Measurements from ENCODE around the gene PIK3IP1.

PIK3IP1 gene

DNA sequence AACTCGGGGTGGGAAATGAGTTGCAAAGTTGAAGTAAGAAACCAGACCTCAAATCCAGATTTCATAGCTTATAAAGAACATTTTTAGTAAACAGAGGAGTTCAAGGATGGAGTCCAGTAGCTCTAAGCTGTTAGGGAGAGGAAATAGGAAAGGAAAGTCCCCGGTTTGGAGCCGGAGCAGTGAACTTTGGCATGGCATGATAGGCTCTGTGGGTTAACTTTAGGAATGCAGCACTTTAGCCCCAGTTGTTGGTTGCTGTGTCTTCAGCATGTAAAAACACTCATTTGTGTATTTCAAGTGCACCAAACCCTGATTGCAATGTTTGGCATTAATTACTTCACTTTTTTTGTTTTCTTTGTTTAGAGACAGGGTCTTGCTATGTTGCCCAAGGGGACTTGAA lies 8.6 kb upstream of the PIK3IP1 start:
- no peak overlapping the region for H3K9ac ChIP-seq
- H3K4me2 ChIP-seq (ENCODE audit: low read length), result no peak overlapping the region
- TF ChIP-seq, protein P1, sequence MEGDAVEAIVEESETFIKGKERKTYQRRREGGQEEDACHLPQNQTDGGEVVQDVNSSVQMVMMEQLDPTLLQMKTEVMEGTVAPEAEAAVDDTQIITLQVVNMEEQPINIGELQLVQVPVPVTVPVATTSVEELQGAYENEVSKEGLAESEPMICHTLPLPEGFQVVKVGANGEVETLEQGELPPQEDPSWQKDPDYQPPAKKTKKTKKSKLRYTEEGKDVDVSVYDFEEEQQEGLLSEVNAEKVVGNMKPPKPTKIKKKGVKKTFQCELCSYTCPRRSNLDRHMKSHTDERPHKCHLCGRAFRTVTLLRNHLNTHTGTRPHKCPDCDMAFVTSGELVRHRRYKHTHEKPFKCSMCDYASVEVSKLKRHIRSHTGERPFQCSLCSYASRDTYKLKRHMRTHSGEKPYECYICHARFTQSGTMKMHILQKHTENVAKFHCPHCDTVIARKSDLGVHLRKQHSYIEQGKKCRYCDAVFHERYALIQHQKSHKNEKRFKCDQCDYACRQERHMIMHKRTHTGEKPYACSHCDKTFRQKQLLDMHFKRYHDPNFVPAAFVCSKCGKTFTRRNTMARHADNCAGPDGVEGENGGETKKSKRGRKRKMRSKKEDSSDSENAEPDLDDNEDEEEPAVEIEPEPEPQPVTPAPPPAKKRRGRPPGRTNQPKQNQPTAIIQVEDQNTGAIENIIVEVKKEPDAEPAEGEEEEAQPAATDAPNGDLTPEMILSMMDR (IDR thresholded peaks at IDR 0.05), result no peak
- no peaks in the 10 kb centered on the region for H3K9me3 ChIP-seq (ENCODE audit: control insufficient read depth, low read length)
- no peak overlapping the region for H2AFZ ChIP-seq
- no peak overlapping the region for H3K4me3 ChIP-seq (ENCODE audit: low read depth, low read length)
- no peaks in the 10 kb centered on the region for H3K36me3 ChIP-seq (ENCODE audit: control insufficient read depth, insufficient read depth, low read length)
- H3K4me1 ChIP-seq, result peaks cover 3% of the 10 kb centered on the region
- no peaks in the 10 kb centered on the region for H3K27me3 ChIP-seq (ENCODE audit: control insufficient read depth, insufficient read depth, low read length)
- no peak overlapping the region for H3K27ac ChIP-seq
- H3K79me2 ChIP-seq, result no peaks in the 10 kb centered on the region

DNA sequence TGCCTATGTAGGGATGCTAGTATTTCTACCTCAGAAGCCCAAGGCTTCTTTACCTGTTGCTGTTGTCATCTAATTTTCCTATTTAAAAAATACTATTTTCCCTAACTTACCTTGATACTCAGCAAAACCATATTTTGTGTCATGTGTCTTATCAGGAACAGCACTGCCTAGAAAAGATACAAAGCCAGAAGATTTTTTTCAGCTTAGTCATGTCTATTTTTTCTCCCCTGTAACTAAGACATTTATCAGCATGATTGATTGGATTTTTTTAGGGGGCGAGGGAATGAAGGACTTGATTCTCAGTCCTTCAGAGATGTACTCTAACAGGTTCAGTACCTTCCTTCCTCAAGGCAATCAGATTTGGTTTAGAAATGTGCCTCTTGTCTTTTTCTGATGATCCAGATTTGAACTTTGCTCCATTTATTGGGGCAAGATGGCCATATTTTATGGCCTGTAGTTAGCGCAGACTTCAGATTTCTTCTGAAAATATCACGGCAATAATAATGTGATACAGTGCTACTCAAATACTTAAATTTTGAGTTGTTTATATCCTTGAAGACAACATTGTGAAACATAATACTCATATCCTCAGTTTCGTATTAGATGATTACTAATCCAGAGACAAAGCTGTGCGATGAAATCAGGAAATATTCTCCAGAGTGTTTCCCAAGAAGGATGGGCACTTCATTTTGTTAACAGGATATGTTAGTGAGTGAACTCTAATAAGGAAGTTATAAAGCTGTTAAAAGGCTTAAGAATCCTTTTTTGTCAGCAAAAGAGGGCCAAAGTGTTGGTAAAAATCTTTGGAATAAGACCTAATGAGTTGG lies 3.8 kb upstream of the PIK3IP1 start:
- H3K79me2 ChIP-seq, result no peaks in the 10 kb centered on the region
- H3K4me3 ChIP-seq (ENCODE audit: low read depth, low read length), result no peak overlapping the region
- no peak overlapping the region for H3K9ac ChIP-seq
- H3K9me3 ChIP-seq (ENCODE audit: control insufficient read depth, low read length), result no peaks in the 10 kb centered on the region
- peak overlapping the region; percentile 23 for H2AFZ ChIP-seq
- H3K4me1 ChIP-seq, result peaks cover 5% of the 10 kb centered on the region
- TF ChIP-seq, protein P1 (IDR thresholded peaks at IDR 0.05), result no peak
- H3K27ac ChIP-seq, result peak overlapping the region; percentile 31
- no peaks in the 10 kb centered on the region for H3K36me3 ChIP-seq (ENCODE audit: control insufficient read depth, insufficient read depth, low read length)
- no peaks in the 10 kb centered on the region for H3K27me3 ChIP-seq (ENCODE audit: control insufficient read depth, insufficient read depth, low read length)
- no peak overlapping the region for H3K4me2 ChIP-seq (ENCODE audit: low read length)

DNA sequence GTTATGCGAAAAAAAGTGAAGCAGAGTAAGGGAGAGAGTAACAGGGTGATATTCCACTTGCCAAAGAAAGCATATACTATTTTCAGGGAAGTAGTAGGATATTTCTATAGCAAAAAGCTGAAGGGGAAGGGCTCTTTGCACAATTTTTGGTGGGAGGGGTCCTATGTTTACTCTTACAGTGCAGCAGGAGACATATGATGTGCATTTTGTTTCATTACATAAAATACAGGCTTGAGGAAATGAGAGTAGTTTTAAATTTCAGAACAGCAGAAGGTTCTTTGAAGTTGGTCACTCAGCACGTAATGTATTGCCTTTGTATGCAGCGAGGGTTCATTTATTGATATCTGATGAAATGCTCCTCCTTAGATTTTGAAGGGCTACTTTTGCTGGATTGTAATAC lies 3.1 kb upstream of the PIK3IP1 start:
- H3K4me1 ChIP-seq, result peaks cover 5% of the 10 kb centered on the region
- H2AFZ ChIP-seq, result no peak overlapping the region
- no peak overlapping the region for H3K4me3 ChIP-seq (ENCODE audit: low read depth, low read length)
- no peaks in the 10 kb centered on the region for H3K36me3 ChIP-seq (ENCODE audit: control insufficient read depth, insufficient read depth, low read length)
- no peaks in the 10 kb centered on the region for H3K27me3 ChIP-seq (ENCODE audit: control insufficient read depth, insufficient read depth, low read length)
- H3K9me3 ChIP-seq (ENCODE audit: control insufficient read depth, low read length), result no peaks in the 10 kb centered on the region
- no peak overlapping the region for H3K4me2 ChIP-seq (ENCODE audit: low read length)
- H3K9ac ChIP-seq, result no peak overlapping the region
- TF ChIP-seq, protein P1 (IDR thresholded peaks at IDR 0.05), result no peak
- H3K27ac ChIP-seq, result no peak overlapping the region
- no peaks in the 10 kb centered on the region for H3K79me2 ChIP-seq

DNA sequence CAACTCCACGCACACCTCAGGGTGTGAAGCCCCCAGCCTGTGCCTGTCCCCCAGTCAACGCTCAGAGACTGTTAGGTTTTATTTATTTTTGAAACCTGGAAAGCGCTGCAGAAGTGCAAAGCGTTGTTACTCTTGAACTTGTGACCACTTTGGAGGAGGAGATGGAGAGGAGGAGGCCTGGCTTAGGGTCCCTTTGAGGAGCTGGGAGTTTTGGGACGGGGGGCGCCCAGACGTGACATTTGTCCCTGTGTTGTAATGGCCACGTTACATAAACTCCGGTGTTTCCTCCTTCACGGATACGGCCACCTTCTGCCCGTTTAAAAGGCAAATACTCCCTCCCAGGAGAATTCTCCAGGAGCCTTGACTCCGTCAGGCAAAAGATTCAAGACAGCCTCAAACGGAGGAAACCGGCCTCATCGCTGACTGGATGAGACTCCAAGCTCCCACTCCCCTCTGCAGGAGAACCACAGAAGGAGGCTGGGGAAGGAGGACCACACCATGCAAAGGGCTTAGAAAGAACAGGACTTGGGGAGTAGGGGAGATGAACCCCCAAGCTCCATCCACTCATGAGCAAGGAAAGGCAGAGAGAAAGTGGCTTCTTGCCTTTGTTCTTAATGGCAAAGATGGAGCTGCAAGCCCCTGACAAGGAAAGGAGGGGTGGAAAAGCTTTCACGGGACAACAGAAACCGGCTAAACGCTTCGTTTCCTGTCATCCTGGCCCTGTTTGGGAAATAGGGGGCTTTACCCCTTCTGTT lies 630 bp downstream of the PIK3IP1 start:
- no peaks in the 10 kb centered on the region for H3K27me3 ChIP-seq (ENCODE audit: control insufficient read depth, insufficient read depth, low read length)
- no peaks in the 10 kb centered on the region for H3K79me2 ChIP-seq
- H3K9me3 ChIP-seq (ENCODE audit: control insufficient read depth, low read length), result no peaks in the 10 kb centered on the region
- peak overlapping the region; percentile 72 for H3K4me3 ChIP-seq (ENCODE audit: low read depth, low read length)
- no peaks in the 10 kb centered on the region for H3K36me3 ChIP-seq (ENCODE audit: control insufficient read depth, insufficient read depth, low read length)
- peak overlapping the region; percentile 61 for H2AFZ ChIP-seq
- TF ChIP-seq, protein P1 (IDR thresholded peaks at IDR 0.05), result no peak
- H3K4me2 ChIP-seq (ENCODE audit: low read length), result peak overlapping the region; percentile 75
- H3K27ac ChIP-seq, result peak overlapping the region; percentile 65
- peaks cover 5% of the 10 kb centered on the region for H3K4me1 ChIP-seq
- no peak overlapping the region for H3K9ac ChIP-seq

All from parathyroid adenoma (tissue), 2 donors.